Keratinocyte (primary cell): ENCODE measurements around the gene CD248. TPM values are rescaled to one million over a fixed set of nuclear protein-coding genes. Genes with fewer than 3 reads are reported as not detected.
A peak's percentile ranks its signal among the peaks of the same experiment; 100 is the strongest.

Experiments
- DNase-seq: peaks from one replicate; pipeline ENCODE4 v3.0.0-alpha.2; 2011; ENCODE audit warnings: low read depth, missing footprints, low spot score
- FAIRE-seq: peaks from 2 replicates; lab custom pipeline; 2011; peaks lifted over from hg19 to GRCh38; lab: Jason Lieb, UNC
- H2AFZ ChIP-seq: 2 replicates; pipeline ENCODE4 v1.6.0; 2012; ENCODE audit warnings: low read length, control low read depth, inconsistent platforms; ENCODE audit not compliant: control insufficient read depth
- H3K27ac ChIP-seq: 2 replicates; pipeline ENCODE4 v1.5.1; 2011; ENCODE audit warnings: low read length; ENCODE audit not compliant: control insufficient read depth, insufficient read depth
- H3K27me3 ChIP-seq: 3 replicates; pipeline ENCODE4 v1.6.0; 2011; ENCODE audit warnings: low read length; ENCODE audit not compliant: control insufficient read depth, insufficient read depth; ENCODE audit errors: extremely low read depth
- H3K36me3 ChIP-seq, 2 experiments: 2 replicates in 1 of 2; 3 replicates in 1 of 2; pipeline ENCODE4 v1.5.1; 2011; ENCODE audit warnings: low read length in 2 of 2, mild to moderate bottlenecking in 1 of 2; ENCODE audit not compliant: control insufficient read depth in 2 of 2, insufficient read depth in 2 of 2; ENCODE audit errors: extremely low read depth in 1 of 2
- H3K4me1 ChIP-seq: 3 replicates; pipeline ENCODE4 v1.5.1; 2011; ENCODE audit warnings: low read length; ENCODE audit not compliant: control insufficient read depth, insufficient read depth; ENCODE audit errors: extremely low read depth
- H3K4me2 ChIP-seq: 3 replicates; pipeline ENCODE4 v1.6.0; 2011; ENCODE audit warnings: low read depth, low read length; ENCODE audit not compliant: control insufficient read depth, insufficient read depth; ENCODE audit errors: extremely low read depth
- H3K4me3 ChIP-seq, 3 experiments: fragments of 200-600 bp in 1 of 3; sonication (generic) in 1 of 3; 2 replicates in 2 of 3; 3 replicates in 1 of 3; pipeline ENCODE4 v1.5.1; 2011 to 2016; ENCODE audit warnings: low read length in 3 of 3, mild to moderate bottlenecking in 3 of 3, control low read depth in 2 of 3, inconsistent platforms in 1 of 3, low read depth in 1 of 3, mixed read lengths in 1 of 3, mixed run types in 1 of 3, moderate library complexity in 1 of 3; ENCODE audit not compliant: control insufficient read depth in 2 of 3, insufficient read depth in 2 of 3; ENCODE audit errors: extremely low read depth in 1 of 3
- H3K79me2 ChIP-seq: 2 replicates; pipeline ENCODE4 v1.6.0; 2012; ENCODE audit warnings: low read length; ENCODE audit not compliant: control insufficient read depth, insufficient read depth
- H3K9ac ChIP-seq: 3 replicates; pipeline ENCODE4 v1.6.0; 2011; ENCODE audit warnings: low read length; ENCODE audit not compliant: control insufficient read depth, insufficient read depth; ENCODE audit errors: extremely low read depth
- H3K9me1 ChIP-seq: 3 replicates; pipeline ENCODE4 v1.6.0; 2011; ENCODE audit warnings: low read length; ENCODE audit not compliant: control insufficient read depth, insufficient read depth; ENCODE audit errors: extremely low read depth
- H3K9me3 ChIP-seq: 2 replicates; pipeline ENCODE4 v1.5.1; 2012; ENCODE audit warnings: low read depth, low read length; ENCODE audit not compliant: control insufficient read depth
- H4K20me1 ChIP-seq: 3 replicates; pipeline ENCODE4 v1.6.0; 2011; ENCODE audit warnings: low read length; ENCODE audit not compliant: control insufficient read depth, insufficient read depth; ENCODE audit errors: extremely low read depth
- CTCF ChIP-seq, 3 experiments: IDR thresholded peaks in 1 of 3; conservative IDR thresholded peaks in 1 of 3; optimal IDR thresholded peaks in 1 of 3; 2 replicates in 2 of 3; 3 replicates in 1 of 3; pipeline versions ENCODE3 to v1.5.1; 2011; ENCODE audit warnings: low read length in 3 of 3, mild to moderate bottlenecking in 3 of 3, moderate library complexity in 2 of 3, control low read depth in 1 of 3, inconsistent platforms in 1 of 3; ENCODE audit not compliant: insufficient read depth in 2 of 3; ENCODE audit errors: extremely low read depth in 1 of 3
- EZH2 ChIP-seq: IDR thresholded peaks from one replicate; pipeline ENCODE4 v1.6.1; 2012; ENCODE audit warnings: inconsistent platforms, mild to moderate bottlenecking, low read length, moderate library complexity
- dilution Hi-C: fragments of 300-500 bp; cut with MboI; formaldehyde crosslinking; loops from one replicate; pipeline ENCODE4 v1.7.0; 2020; ENCODE audit warnings: low sequenced_read_pairs; ENCODE audit not compliant: extremely low pct_ligation_motif_present
- polyA plus RNA-seq, 5 experiments: library from polyadenylated mRNA; depleted of rRNA in 3 of 5; stranded (reverse) in 3 of 5; stranded (forward) in 1 of 5; unstranded in 1 of 5; fragments of >200 nt; gene quantifications; 1 replicate in 1 of 5; 2 replicates in 3 of 5; 3 replicates in 1 of 5; pipeline versions ENCODE4 v1.2.1 to v1.2.3, GENCODE V29; 2011 to 2012; ENCODE audit warnings: missing spikeins in 2 of 5, low read depth in 1 of 5, low replicate concordance in 1 of 5

CD248 gene
- polyA plus RNA-seq, 1 donor (not counting 4 experiments of a cell fraction or from before 2014, with no cell fraction given), result 0.12 TPM

GRCh38 chr11:66333896-66334604 lies 17.2 kb upstream of the CD248 start:
- no peak for TF ChIP-seq EZH2
- TF ChIP-seq CTCF (optimal IDR thresholded peaks at IDR 0.05 in 1 of 3, IDR thresholded peaks at IDR 0.05 in 1 of 3, conservative IDR thresholded peaks at IDR 0.05 in 1 of 3; ENCODE audit: extremely low read depth in 1 of 3, insufficient read depth in 2 of 3, low read length in 3 of 3), result no peak
- H2AFZ ChIP-seq, result no peak overlapping the region
- H3K9me3 ChIP-seq, result no peaks in the 10 kb centered on the region
- H3K27me3 ChIP-seq, result no peaks in the 10 kb centered on the region
- FAIRE-seq, result no peak
- H3K27ac ChIP-seq, result no peak overlapping the region
- peak overlapping the region; percentile 32 to 60 (median 51) for H3K4me3 ChIP-seq
- H3K9ac ChIP-seq, result no peak overlapping the region
- no peak for DNase-seq
- H4K20me1 ChIP-seq, result peaks cover 3% of the 10 kb centered on the region
- dilution Hi-C loops, result no loop called here
- H3K36me3 ChIP-seq, result peaks cover 23 to 45% of the 10 kb centered on the region in 2 experiments
- H3K9me1 ChIP-seq, result peaks cover 6% of the 10 kb centered on the region
- peak overlapping the region; percentile 95 for H3K4me2 ChIP-seq
- peaks cover 22% of the 10 kb centered on the region for H3K79me2 ChIP-seq
- H3K4me1 ChIP-seq, result peaks cover 42% of the 10 kb centered on the region

DNA sequence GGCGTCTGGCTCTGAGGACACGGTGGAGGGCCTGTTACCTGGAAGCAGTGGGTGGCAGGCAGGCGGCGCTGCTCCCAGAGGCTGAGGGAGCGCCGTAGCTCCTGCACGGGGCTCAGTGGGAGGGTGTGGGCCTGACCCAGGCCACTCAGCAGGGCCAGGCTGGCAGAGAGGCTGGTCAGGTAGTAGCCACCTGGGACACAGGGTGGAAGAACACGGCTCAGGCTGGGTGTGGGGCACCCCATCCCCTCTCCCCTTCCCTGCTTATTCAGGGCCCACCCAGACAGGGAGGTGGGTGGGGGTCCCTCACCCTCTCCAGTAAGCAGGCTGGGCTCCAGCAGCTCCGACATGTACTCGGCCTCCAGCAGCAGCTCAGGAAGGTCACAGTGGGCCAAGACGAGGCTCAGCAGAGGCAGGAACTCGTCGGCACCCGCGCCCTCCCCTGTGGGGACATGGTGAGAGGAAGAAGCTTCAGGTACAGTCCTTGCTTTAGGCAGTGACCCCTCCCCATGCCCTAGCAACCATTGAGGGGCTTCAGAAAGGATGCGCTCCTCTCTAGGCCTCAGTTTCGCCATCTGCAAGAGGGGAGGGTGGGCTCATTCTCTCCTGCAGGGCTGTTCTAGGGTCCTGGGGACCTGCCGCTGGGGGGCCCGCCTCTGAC lies 16.5 kb upstream of the CD248 start:
- no peak for FAIRE-seq
- H3K9me3 ChIP-seq, result no peaks in the 10 kb centered on the region
- DNase-seq, result no peak
- no peak overlapping the region for H2AFZ ChIP-seq
- peak overlapping the region in 1 of 3 experiments; percentile 60 for H3K4me3 ChIP-seq
- peaks cover 40% of the 10 kb centered on the region for H3K4me1 ChIP-seq
- no peak overlapping the region for H3K9ac ChIP-seq
- H3K27me3 ChIP-seq, result no peaks in the 10 kb centered on the region
- peaks cover 3% of the 10 kb centered on the region for H4K20me1 ChIP-seq
- peaks cover 3% of the 10 kb centered on the region for H3K9me1 ChIP-seq
- peak overlapping the region; percentile 32 for H3K4me2 ChIP-seq
- H3K36me3 ChIP-seq, result peaks cover 23 to 38% of the 10 kb centered on the region in 2 experiments
- peaks cover 22% of the 10 kb centered on the region for H3K79me2 ChIP-seq
- dilution Hi-C loops, result no loop called here
- no peak overlapping the region for H3K27ac ChIP-seq
- TF ChIP-seq EZH2 (no peak), CTCF (optimal IDR thresholded peaks at IDR 0.05 in 1 of 3, IDR thresholded peaks at IDR 0.05 in 1 of 3, conservative IDR thresholded peaks at IDR 0.05 in 1 of 3; ENCODE audit: extremely low read depth in 1 of 3, insufficient read depth in 2 of 3, low read length in 3 of 3) (no peak)
